Adipose tissue (tissue), 3 donors: ENCODE results near the gene PLPPR3. TPM values are rescaled to one million over a fixed set of nuclear protein-coding genes. Genes with fewer than 3 reads are reported as not detected.
"Not testable (repeated sequence)": the region's sequence is repeated elsewhere in the genome, so short reads cannot be mapped to it uniquely, and the experiment has no call there.

Source experiments
- H3K27ac ChIP-seq: one replicate; pipeline ENCODE4 v1.5.1; 2013; ENCODE audit warnings: low read depth, low read length
- WGBS, 3 donors: extraction: QIAGEN DNeasy Blood & Tissue Kit; methylation state at CpG; one replicate each; pipeline ENCODE4 v1.1.7; 2013; 5-methylcytosine and 5-hydroxymethylcytosine counted together
- polyA plus RNA-seq, 3 donors: library from polyadenylated mRNA; stranded (reverse); fragments of 200-250 nt; gene quantifications; one replicate each; pipeline ENCODE4 v1.2.3, GENCODE V29; 2013
- donor health status: healthy with polysubstance abuse.
- donor health status: Bipolar disorder and iron deficiency.
- donor health status: healthy.

PLPPR3 gene
- polyA plus RNA-seq, 3 donors = 0.02 TPM; not detected in 2

GRCh38 chr19:835210-835810, 13.6 kb upstream of the PLPPR3 start:
- 61 to 64% (median 64%) methylated on average over 33 to 36 of the region's 36 CpGs for whole genome bisulfite sequencing, 3 donors
- no peak overlapping the region for H3K27ac ChIP-seq

- H3K27ac ChIP-seq = no peak overlapping the region
- 59 to 73% (median 68%) methylated on average over 24 of the region's 24 CpGs for WGBS, 3 donors
These were observed 12.5 kb upstream of the PLPPR3 start for GRCh38 chr19:834216-834615.

GRCh38 chr19:831407-832369, 9.9 kb upstream of the PLPPR3 start:
- WGBS, 3 donors = 42 to 45% (median 43%) methylated on average over 32 to 38 of the region's 38 CpGs

GRCh38 chr19:829129-829758, 7.5 kb upstream of the PLPPR3 start:
- WGBS, 3 donors = 51 to 71% (median 61%) methylated on average over 18 of the region's 18 CpGs

More at GRCh38 chr19:831407-832369, 9.9 kb upstream of the PLPPR3 start:
- no peak overlapping the region for H3K27ac ChIP-seq

GRCh38 chr19:827710-828321, 6.1 kb upstream of the PLPPR3 start, which contains the start of gene AZU1:
Gene AZU1 (plus strand): TSS chr19:827837. CDS start chr19:827847, 10 bp downstream.
- H3K27ac ChIP-seq = no peak within 1 kb of the TSS
- 39 to 76% (median 47%) methylated on average over 33 of the region's 33 CpGs for WGBS, 3 donors

More at GRCh38 chr19:829129-829758, 7.5 kb upstream of the PLPPR3 start:
- no peak overlapping the region for H3K27ac ChIP-seq

GRCh38 chr19:827314-827709, 5.6 kb upstream of the PLPPR3 start:
- WGBS, 3 donors = 75 to 84% (median 81%) methylated on average over 11 of the region's 11 CpGs
- no peak overlapping the region for H3K27ac ChIP-seq

- WGBS, 3 donors = 70 to 82% (median 74%) methylated on average over 19 of the region's 19 CpGs
- no peak overlapping the region for H3K27ac ChIP-seq
These were observed 4.3 kb upstream of the PLPPR3 start for GRCh38 chr19:825897-826644.

GRCh38 chr19:824885-825284, 3.1 kb upstream of the PLPPR3 start:
- H3K27ac ChIP-seq = no peak overlapping the region
- 54 to 78% (median 55%) methylated on average over 14 to 15 of the region's 15 CpGs for WGBS, 3 donors

- WGBS, 3 donors = 38 to 62% (median 46%) methylated on average over 12 of the region's 12 CpGs
- H3K27ac ChIP-seq = no peak overlapping the region
These were observed 1.9 kb upstream of the PLPPR3 start for GRCh38 chr19:823565-824121.

GRCh38 chr19:821231-821824, 427 bp downstream of the PLPPR3 start:
- H3K27ac ChIP-seq = no peak overlapping the region
- 2 to 3% (median 3%) methylated on average over 25 to 59 of the region's 64 CpGs for WGBS, 3 donors

- H3K27ac ChIP-seq = not testable (repeated sequence)
- WGBS, 3 donors = 88 to 98% (median 96%) methylated on average over 5 of the region's 5 CpGs
These were observed 1.5 kb downstream of the PLPPR3 start for GRCh38 chr19:820212-820611.

- no peak overlapping the region for H3K27ac ChIP-seq
- 83 to 91% (median 90%) methylated on average over 2 of the region's 2 CpGs for WGBS, 3 donors
These were observed 5.3 kb downstream of the PLPPR3 start for GRCh38 chr19:816500-816857.

GRCh38 chr19:815775-816499, 5.8 kb downstream of the PLPPR3 start:
- no peak overlapping the region for H3K27ac ChIP-seq
- WGBS, 3 donors = 92 to 97% (median 95%) methylated on average over 11 to 13 of the region's 13 CpGs

- 89 to 96% (median 95%) methylated on average over 36 to 47 of the region's 47 CpGs for WGBS, 3 donors
- no peak overlapping the region for H3K27ac ChIP-seq
These were observed 6.5 kb downstream of the PLPPR3 start for GRCh38 chr19:815079-815774.

GRCh38 chr19:814152-815078, 7.3 kb downstream of the PLPPR3 start:
- WGBS, 3 donors = 87 to 92% (median 89%) methylated on average over 48 to 49 of the region's 49 CpGs

More at GRCh38 chr19:814152-815078, 7.3 kb downstream of the PLPPR3 start:
- H3K27ac ChIP-seq = no peak overlapping the region
